ENCODE measurements around the gene CPSF6. TPM values are rescaled to one million over a fixed set of nuclear protein-coding genes. Genes with fewer than 3 reads are reported as not detected.

CPSF6 gene
- total and polyA plus RNA-seq, 2 of the 4 experiments (the other 2 are of a cell fraction), result 9.1 to 39.3 TPM

GRCh38 chr12:69284131-69284530 lies 44.8 kb downstream of the CPSF6 start:
- ATAC-seq (ENCODE audit: low read depth) (peak; percentile 67), DNase-seq (peak; percentile 70)
- no peak overlapping the region for H3K27ac ChIP-seq (ENCODE audit: insufficient read depth, low read length)
- peak overlapping the region; percentile 57 for H2AFZ ChIP-seq (replicated peaks; ENCODE audit: low read length, poor library complexity)
- no peak overlapping the region for H2AK9ac ChIP-seq (replicated peaks; ENCODE audit: low read depth, low read length, poor library complexity)
- no peaks in the 10 kb centered on the region for H3K9me1 ChIP-seq (ENCODE audit: insufficient read depth, low read length)
- no peak overlapping the region for H2AK5ac ChIP-seq (ENCODE audit: low read depth, low read length)
- H3K9ac ChIP-seq (ENCODE audit: low read depth, low read length), result no peak overlapping the region
- ChIA-PET CTCF (interaction anchor here (0.5 to 1.0 kb wide), 2 partner anchors 18 to 26 kb away, joined by 3 read pairs; no protein-coding TSS in a partner anchor), POLR2A (ENCODE audit: unreplicated experiment) (no interaction called here)
- H3K4me3 ChIP-seq (ENCODE audit: insufficient read depth, low read depth, low read length), result peak overlapping the region; percentile 26
- TF ChIP-seq CHD1 (IDR thresholded peaks at IDR 0.05; ENCODE audit: low read depth, low read length), result no peak
- TF ChIP-seq SMC3 (IDR thresholded peaks at IDR 0.05; ENCODE audit: low read depth, low read length), result no peak
- TF ChIP-seq CEBPB (IDR thresholded peaks at IDR 0.05; ENCODE audit: low read depth, low read length), result no peak
- no peak for TF ChIP-seq BHLHE40 (IDR thresholded peaks at IDR 0.05; ENCODE audit: low read depth, low read length)
- TF ChIP-seq MAZ (IDR thresholded peaks at IDR 0.05; ENCODE audit: borderline replicate concordance, low read depth, low read length), result peak; percentile 33; the same call in 1 of the 2 replicates
- TF ChIP-seq, protein P1, sequence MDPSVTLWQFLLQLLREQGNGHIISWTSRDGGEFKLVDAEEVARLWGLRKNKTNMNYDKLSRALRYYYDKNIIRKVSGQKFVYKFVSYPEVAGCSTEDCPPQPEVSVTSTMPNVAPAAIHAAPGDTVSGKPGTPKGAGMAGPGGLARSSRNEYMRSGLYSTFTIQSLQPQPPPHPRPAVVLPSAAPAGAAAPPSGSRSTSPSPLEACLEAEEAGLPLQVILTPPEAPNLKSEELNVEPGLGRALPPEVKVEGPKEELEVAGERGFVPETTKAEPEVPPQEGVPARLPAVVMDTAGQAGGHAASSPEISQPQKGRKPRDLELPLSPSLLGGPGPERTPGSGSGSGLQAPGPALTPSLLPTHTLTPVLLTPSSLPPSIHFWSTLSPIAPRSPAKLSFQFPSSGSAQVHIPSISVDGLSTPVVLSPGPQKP (IDR thresholded peaks at IDR 0.05; ENCODE audit: borderline replicate concordance, low read depth, low read length), result no peak
- TF ChIP-seq, protein P2, sequence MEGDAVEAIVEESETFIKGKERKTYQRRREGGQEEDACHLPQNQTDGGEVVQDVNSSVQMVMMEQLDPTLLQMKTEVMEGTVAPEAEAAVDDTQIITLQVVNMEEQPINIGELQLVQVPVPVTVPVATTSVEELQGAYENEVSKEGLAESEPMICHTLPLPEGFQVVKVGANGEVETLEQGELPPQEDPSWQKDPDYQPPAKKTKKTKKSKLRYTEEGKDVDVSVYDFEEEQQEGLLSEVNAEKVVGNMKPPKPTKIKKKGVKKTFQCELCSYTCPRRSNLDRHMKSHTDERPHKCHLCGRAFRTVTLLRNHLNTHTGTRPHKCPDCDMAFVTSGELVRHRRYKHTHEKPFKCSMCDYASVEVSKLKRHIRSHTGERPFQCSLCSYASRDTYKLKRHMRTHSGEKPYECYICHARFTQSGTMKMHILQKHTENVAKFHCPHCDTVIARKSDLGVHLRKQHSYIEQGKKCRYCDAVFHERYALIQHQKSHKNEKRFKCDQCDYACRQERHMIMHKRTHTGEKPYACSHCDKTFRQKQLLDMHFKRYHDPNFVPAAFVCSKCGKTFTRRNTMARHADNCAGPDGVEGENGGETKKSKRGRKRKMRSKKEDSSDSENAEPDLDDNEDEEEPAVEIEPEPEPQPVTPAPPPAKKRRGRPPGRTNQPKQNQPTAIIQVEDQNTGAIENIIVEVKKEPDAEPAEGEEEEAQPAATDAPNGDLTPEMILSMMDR (conservative IDR thresholded peaks at IDR 0.05; ENCODE audit: low read depth, low read length), result 0 out of 2 replicates have a peak, but pooled peaks have one; percentile 17
- no peak overlapping the region for H2BK20ac ChIP-seq (ENCODE audit: low read depth, low read length)
- in situ Hi-C loops (cut with MboI; ENCODE audit: low sequenced_read_pairs), result no loop called here
- no peaks in the 10 kb centered on the region; the same call in 1 of the 2 replicates for H3K27me3 ChIP-seq (ENCODE audit: control insufficient read depth, insufficient read depth, low read length)
- no peak overlapping the region for H2BK5ac ChIP-seq (ENCODE audit: low read depth, low read length, poor library complexity, severe bottlenecking)
- no peaks in the 10 kb centered on the region for H4K20me1 ChIP-seq (ENCODE audit: insufficient read depth, low read length)
- no peak overlapping the region for H4K5ac ChIP-seq (ENCODE audit: low read depth, low read length)
- no peak overlapping the region for H4K8ac ChIP-seq (ENCODE audit: low read depth in 2 of 2, low read length in 2 of 2)
- no peaks in the 10 kb centered on the region for H3K9me3 ChIP-seq (ENCODE audit: control insufficient read depth, insufficient read depth, low read length)
- peak overlapping the region; percentile 70 for H3K4me2 ChIP-seq (ENCODE audit: low read depth, low read length)
- no peak overlapping the region for H3K56ac ChIP-seq (ENCODE audit: extremely low read depth, insufficient read depth, low read length)
- WGBS, 2 experiments (ENCODE audit: extremely low coverage in 2 of 2, insufficient read length in 1 of 2), result 0% methylated on average over 7 of the region's 19 CpGs; no CpG with 5 or more reads in 1 of the 2 experiments
- no peak overlapping the region for H3K18ac ChIP-seq (ENCODE audit: low read depth, low read length)
- no peak overlapping the region for H3K4ac ChIP-seq (ENCODE audit: low read depth, low read length)
- dilution Hi-C loops (cut with HindIII; ENCODE audit: low sequenced_read_pairs, unreplicated experiment), result no loop called here
- H2BK120ac ChIP-seq (ENCODE audit: low read depth, low read length), result no peak overlapping the region
- H3K14ac ChIP-seq (replicated peaks; ENCODE audit: low read depth, low read length), result no peak overlapping the region
- peak overlapping the region; percentile 70; the same call in 1 of the 2 replicates for H3K23ac ChIP-seq (ENCODE audit: low read depth, low read length)
- no peak overlapping the region for H2BK15ac ChIP-seq (ENCODE audit: low read depth, low read length)
- no peak overlapping the region for H4K91ac ChIP-seq (ENCODE audit: insufficient read depth, low read depth, low read length)
- intact Hi-C loops (cut with micrococcal nuclease), result no loop called here
- no peaks in the 10 kb centered on the region for H3K79me1 ChIP-seq (ENCODE audit: low read depth in 1 of 2, low read length in 2 of 2)
- no peaks in the 10 kb centered on the region for H3K36me3 ChIP-seq (ENCODE audit: control insufficient read depth, insufficient read depth, low read length)
- BruUV-seq (replicated peaks), result no TSS peak
- 0 out of 2 replicates have a peak, but pooled peaks cover 1% of the 10 kb centered on the region for H3K4me1 ChIP-seq (ENCODE audit: control insufficient read depth, insufficient read depth, low read length)

Data from IMR-90 (cell line).